Uterus (tissue), 4 donors: Measurements from ENCODE around the gene TGFBI. TPM values are rescaled to one million over a fixed set of nuclear protein-coding genes. Genes with fewer than 3 reads are reported as not detected.

Source experiments
- DNase-seq, 2 donors: peaks; one replicate each; pipeline ENCODE4 v3.0.0-alpha.2; 2019 to 2020
- H3K27ac ChIP-seq, 2 donors: fragments of 200-600 bp; sonication (generic); 1 replicate in 1 of 2; 2 replicates in 1 of 2; pipeline ENCODE4 v1.5.1; 2016 to 2018
- H3K27me3 ChIP-seq, 2 donors: fragments of 200-600 bp; sonication (generic); one replicate each; pipeline ENCODE4 v1.5.1; 2018 to 2019; ENCODE audit warnings: control low read depth in 1 of 2
- H3K36me3 ChIP-seq, 2 donors: fragments of 200-600 bp; sonication (generic); one replicate each; pipeline ENCODE4 v1.5.1; 2019; ENCODE audit warnings: control low read depth in 1 of 2
- H3K4me1 ChIP-seq, 2 donors: fragments of 200-600 bp; sonication (generic); one replicate each; pipeline ENCODE4 v1.5.1; 2018 to 2019; ENCODE audit warnings: control low read depth in 1 of 2
- H3K4me3 ChIP-seq, 2 donors: fragments of 200-600 bp; sonication (generic); 1 replicate in 1 of 2; 2 replicates in 1 of 2; pipeline ENCODE4 v1.5.1; 2018 to 2019; ENCODE audit warnings: mild to moderate bottlenecking in 1 of 2
- H3K9me3 ChIP-seq, 2 donors: fragments of 200-600 bp; sonication (generic); one replicate each; pipeline ENCODE4 v1.5.1; 2019; ENCODE audit warnings: control low read depth in 1 of 2
- POLR2A ChIP-seq, 2 donors: fragments of 450-650 bp; IDR thresholded peaks; one replicate each; pipeline ENCODE4 v1.6.1; 2016; ENCODE audit warnings: antibody characterized with exemption in 2 of 2, mild to moderate bottlenecking in 1 of 2, moderate library complexity in 1 of 2
- intact Hi-C: fragments of 100-400 bp; cut with DNase I; formaldehyde crosslinking; loops from one replicate; pipeline ENCODE4 v1.15.1; 2023; ENCODE audit warnings: low total_unique reads
- total RNA-seq, 4 donors: library from RNA; depleted of rRNA in 3 of 4; stranded (reverse); fragments of >200 nt in 3 of 4; gene quantifications; one replicate each; pipeline versions ENCODE4 v1.1.0 to v1.2.4, GENCODE V29; 2014 to 2023
- TF ChIP-seq, protein P1 (sequence below), 4 experiments: fragments of 200-600 bp in 2 of 4; fragments of 450-650 bp in 2 of 4; sonication (generic) in 2 of 4; IDR thresholded peaks; one replicate each; pipeline ENCODE4 v1.5.1; 2016 to 2019; ENCODE audit warnings: antibody characterized with exemption in 4 of 4, mild to moderate bottlenecking in 2 of 4, moderate library complexity in 1 of 4
- donor health status: DM: yes; HTN: yes; CAD: no.

TGFBI gene
- total RNA-seq, 4 donors from 2014 or later, result 27.9 to 293 (median 38.7) TPM

DNA sequence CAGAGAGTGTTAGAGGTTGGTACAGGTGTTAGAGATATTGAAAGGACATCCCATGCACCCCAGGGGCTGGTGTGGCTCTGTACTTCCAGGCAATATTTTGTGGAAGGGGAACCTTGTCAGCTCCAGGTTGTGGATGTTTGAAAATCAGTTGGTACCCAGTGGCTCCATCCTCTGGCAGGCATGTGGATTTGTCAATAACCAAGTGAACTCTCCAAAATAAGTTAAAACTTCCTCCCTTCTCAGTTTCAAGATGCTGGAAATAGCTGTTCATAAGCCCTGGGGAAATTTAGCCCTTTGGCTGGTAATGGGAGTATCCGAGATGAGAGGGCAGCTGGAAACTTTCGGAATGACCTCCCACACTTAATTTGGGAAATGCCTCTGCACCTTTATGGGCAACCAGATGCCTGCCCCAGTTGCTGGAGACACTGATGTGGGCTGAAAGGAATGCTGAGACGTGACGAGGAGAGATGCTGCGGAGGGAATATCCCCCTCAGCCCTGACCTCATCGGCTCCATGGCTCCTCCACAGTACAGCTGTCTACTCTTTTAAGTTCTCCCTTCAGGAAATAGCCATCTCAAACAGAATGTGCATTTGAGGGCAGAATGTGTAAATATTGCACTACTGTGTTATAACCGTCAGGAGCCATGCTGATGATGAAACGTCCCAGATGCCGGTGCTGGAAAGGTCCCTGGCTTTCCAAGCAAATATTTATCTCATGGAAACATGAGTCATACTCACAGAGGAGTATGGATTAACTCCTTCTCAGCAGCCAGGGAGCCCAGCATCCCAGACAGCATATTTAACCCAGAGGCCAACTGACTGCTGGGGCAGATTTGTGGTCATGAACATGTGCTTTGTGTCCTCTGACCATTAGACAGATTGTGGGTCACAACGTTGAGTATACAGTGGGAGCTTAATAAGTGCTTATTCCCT lies 29.5 kb downstream of the TGFBI start:
- H3K9me3 ChIP-seq, result no peaks in the 10 kb centered on the region
- TF ChIP-seq, protein P1, sequence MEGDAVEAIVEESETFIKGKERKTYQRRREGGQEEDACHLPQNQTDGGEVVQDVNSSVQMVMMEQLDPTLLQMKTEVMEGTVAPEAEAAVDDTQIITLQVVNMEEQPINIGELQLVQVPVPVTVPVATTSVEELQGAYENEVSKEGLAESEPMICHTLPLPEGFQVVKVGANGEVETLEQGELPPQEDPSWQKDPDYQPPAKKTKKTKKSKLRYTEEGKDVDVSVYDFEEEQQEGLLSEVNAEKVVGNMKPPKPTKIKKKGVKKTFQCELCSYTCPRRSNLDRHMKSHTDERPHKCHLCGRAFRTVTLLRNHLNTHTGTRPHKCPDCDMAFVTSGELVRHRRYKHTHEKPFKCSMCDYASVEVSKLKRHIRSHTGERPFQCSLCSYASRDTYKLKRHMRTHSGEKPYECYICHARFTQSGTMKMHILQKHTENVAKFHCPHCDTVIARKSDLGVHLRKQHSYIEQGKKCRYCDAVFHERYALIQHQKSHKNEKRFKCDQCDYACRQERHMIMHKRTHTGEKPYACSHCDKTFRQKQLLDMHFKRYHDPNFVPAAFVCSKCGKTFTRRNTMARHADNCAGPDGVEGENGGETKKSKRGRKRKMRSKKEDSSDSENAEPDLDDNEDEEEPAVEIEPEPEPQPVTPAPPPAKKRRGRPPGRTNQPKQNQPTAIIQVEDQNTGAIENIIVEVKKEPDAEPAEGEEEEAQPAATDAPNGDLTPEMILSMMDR (IDR thresholded peaks at IDR 0.05), result peak; percentile 11 to 47 (median 32)
- TF ChIP-seq POLR2A (IDR thresholded peaks at IDR 0.05), result no peak
- H3K4me3 ChIP-seq, result no peak overlapping the region
- peak; percentile 78 to 83 for DNase-seq
- H3K36me3 ChIP-seq, result no peaks in the 10 kb centered on the region
- peaks cover 0 to 7% of the 10 kb centered on the region in 2 donors for H3K4me1 ChIP-seq
- no peaks in the 10 kb centered on the region for H3K27me3 ChIP-seq
- intact Hi-C loops, result no loop called here
- peak overlapping the region; percentile 77 to 84 for H3K27ac ChIP-seq

DNA sequence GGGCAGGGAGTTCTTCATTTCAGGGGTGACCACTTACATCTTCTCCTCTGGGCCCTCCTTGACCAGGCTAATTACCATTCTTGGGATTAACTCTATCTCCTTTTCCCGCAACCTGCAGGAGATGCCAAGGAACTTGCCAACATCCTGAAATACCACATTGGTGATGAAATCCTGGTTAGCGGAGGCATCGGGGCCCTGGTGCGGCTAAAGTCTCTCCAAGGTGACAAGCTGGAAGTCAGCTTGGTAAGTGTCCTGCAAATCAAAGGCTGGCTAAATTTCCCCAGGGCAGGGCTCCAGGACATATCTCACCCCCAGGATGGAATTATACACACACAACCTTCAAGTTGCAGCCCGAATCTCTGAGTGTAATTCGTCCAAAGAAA lies 30.2 kb downstream of the TGFBI start:
- peaks cover 0 to 7% of the 10 kb centered on the region in 2 donors for H3K4me1 ChIP-seq
- DNase-seq, result no peak
- H3K9me3 ChIP-seq, result no peaks in the 10 kb centered on the region
- intact Hi-C loops, result no loop called here
- TF ChIP-seq, protein P1 (IDR thresholded peaks at IDR 0.05), result no peak
- no peak for TF ChIP-seq POLR2A (IDR thresholded peaks at IDR 0.05)
- no peaks in the 10 kb centered on the region for H3K36me3 ChIP-seq
- no peak overlapping the region for H3K4me3 ChIP-seq
- H3K27ac ChIP-seq, result peak overlapping the region; percentile 77 to 84
- no peaks in the 10 kb centered on the region for H3K27me3 ChIP-seq

DNA sequence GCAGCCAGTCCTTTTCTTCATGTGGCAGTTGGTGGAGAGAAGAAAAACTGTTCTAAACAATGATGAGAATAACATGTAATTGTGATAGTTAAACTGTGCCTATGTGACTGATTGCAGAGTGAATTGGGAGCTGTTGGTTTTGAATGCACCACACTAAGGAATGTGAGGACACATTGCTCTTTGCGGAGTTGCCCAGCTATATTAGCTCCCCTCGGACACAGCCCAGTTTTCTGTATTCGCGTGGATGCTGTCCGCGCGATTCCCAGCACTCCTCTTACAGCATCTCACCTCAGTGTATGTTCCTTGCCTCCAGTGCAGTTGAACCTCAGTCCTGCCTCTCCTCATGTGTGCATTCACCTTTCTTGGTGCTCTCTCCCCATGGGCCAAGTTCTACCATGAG lies 32.2 kb downstream of the TGFBI start:
- Histone ChIP-seq H3K9me3 (no peaks in the 10 kb centered on the region), H3K36me3 (no peaks in the 10 kb centered on the region), H3K4me1 (peaks cover 0 to 7% of the 10 kb centered on the region in 2 donors), H3K27ac (no peak overlapping the region), H3K27me3 (no peaks in the 10 kb centered on the region), H3K4me3 (no peak overlapping the region)
- intact Hi-C loops, result no loop called here
- TF ChIP-seq, protein P1 (IDR thresholded peaks at IDR 0.05), result no peak
- no peak for TF ChIP-seq POLR2A (IDR thresholded peaks at IDR 0.05)
- no peak for DNase-seq

DNA sequence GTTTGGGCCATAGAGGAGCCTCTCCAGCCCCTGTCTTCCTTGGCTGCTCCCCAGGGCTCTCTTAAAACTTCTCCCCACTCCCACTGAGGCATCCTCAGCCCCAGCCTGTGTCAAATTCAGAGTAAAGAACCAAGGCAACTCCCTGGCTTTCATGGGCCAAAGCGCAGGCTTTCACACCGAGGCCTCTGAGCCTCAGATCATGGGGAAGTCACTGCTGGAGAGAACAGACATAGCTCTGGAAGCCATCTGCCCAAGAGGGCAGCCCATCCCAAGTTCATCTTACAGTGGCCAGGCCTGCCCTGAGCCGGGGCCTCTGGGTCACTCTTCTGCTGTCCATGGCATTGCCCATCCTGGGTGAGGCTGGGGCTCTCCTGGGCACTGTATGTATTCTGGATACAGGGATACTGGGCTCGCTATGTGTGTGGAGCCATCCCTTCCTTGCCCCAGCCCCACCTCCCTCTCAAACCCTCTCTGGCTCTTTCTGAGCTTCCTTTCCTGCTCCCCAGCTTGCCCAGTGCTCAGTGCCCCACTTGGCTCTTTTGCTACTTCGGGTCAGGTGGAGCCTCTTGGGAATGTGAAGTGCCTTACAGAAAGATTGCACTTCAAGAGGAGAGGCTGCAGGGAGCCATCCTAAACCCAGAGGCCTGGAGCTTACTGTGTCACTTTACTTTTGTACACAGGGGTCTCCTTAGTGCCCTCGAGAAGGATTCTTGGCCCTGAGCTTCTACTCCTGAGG lies 33.0 kb downstream of the TGFBI start:
- DNase-seq, result no peak
- Histone ChIP-seq H3K27ac (no peak overlapping the region), H3K9me3 (no peaks in the 10 kb centered on the region), H3K27me3 (no peaks in the 10 kb centered on the region), H3K4me1 (peaks cover 0 to 7% of the 10 kb centered on the region in 2 donors), H3K36me3 (no peaks in the 10 kb centered on the region), H3K4me3 (no peak overlapping the region)
- intact Hi-C loops, result no loop called here
- no peak for TF ChIP-seq POLR2A (IDR thresholded peaks at IDR 0.05)
- TF ChIP-seq, protein P1 (IDR thresholded peaks at IDR 0.05), result no peak
